ENCODE results near the gene NCAPD2.

NCAPD2 gene

GRCh38 chr12:6546016-6546415, 52.1 kb downstream of the NCAPD2 start:
- Histone ChIP-seq H3K9ac (ENCODE audit: low read length) (no peak overlapping the region), H3K79me2 (ENCODE audit: insufficient read depth, low read length) (0 out of 2 replicates have a peak, but pooled peaks cover 3% of the 10 kb centered on the region), H3K27ac (ENCODE audit: low read depth, low read length) (no peak overlapping the region), H3K9me3 (ENCODE audit: insufficient read depth, low read length) (no peaks in the 10 kb centered on the region), H3F3A (ENCODE audit: insufficient read depth) (peaks cover 2% of the 10 kb centered on the region; the same call in 1 of the 2 replicates), H3K36me3 (ENCODE audit: low read length) (peaks cover 7% of the 10 kb centered on the region; the same call in 1 of the 2 replicates), H2AFZ (ENCODE audit: low read depth, low read length, severe bottlenecking) (no peak overlapping the region), H4K20me1 (ENCODE audit: low read depth, low read length) (no peaks in the 10 kb centered on the region), H3K27me3 (ENCODE audit: low read length) (no peaks in the 10 kb centered on the region), H3K4me2 (ENCODE audit: low read depth, low read length, poor library complexity, severe bottlenecking) (no peak overlapping the region), H3K9me2 (replicated peaks; ENCODE audit: insufficient read depth, low read length) (no peaks in the 10 kb centered on the region), H3K4me3 (ENCODE audit: insufficient read depth, low read length, poor library complexity, severe bottlenecking) (no peak overlapping the region)
- no peak for TF ChIP-seq EZH2phosphoT487 (conservative IDR thresholded peaks at IDR 0.05; ENCODE audit: low read length)
- no peak for TF ChIP-seq CTCF (IDR thresholded peaks at IDR 0.05; ENCODE audit: insufficient read depth, low read length, poor library complexity, severe bottlenecking)

- no peaks in the 10 kb centered on the region for H3F3A ChIP-seq (ENCODE audit: insufficient read depth)
- H3K27ac ChIP-seq (ENCODE audit: low read depth, low read length): no peak overlapping the region
- no peak overlapping the region for H3K4me2 ChIP-seq (ENCODE audit: low read depth, low read length, poor library complexity, severe bottlenecking)
- H3K9me2 ChIP-seq (replicated peaks; ENCODE audit: insufficient read depth, low read length): no peaks in the 10 kb centered on the region
- peaks cover 7% of the 10 kb centered on the region; the same call in 1 of the 2 replicates for H3K36me3 ChIP-seq (ENCODE audit: low read length)
- H2AFZ ChIP-seq (ENCODE audit: low read depth, low read length, severe bottlenecking): no peak overlapping the region
- TF ChIP-seq CTCF (IDR thresholded peaks at IDR 0.05; ENCODE audit: insufficient read depth, low read length, poor library complexity, severe bottlenecking) (no peak), EZH2phosphoT487 (conservative IDR thresholded peaks at IDR 0.05; ENCODE audit: low read length) (no peak)
- H3K9me3 ChIP-seq (ENCODE audit: insufficient read depth, low read length): no peaks in the 10 kb centered on the region
- H3K4me3 ChIP-seq (ENCODE audit: insufficient read depth, low read length, poor library complexity, severe bottlenecking): no peak overlapping the region
- no peaks in the 10 kb centered on the region; the same call in 1 of the 2 replicates for H4K20me1 ChIP-seq (ENCODE audit: low read depth, low read length)
- H3K9ac ChIP-seq (ENCODE audit: low read length): no peak overlapping the region
- peaks cover 18% of the 10 kb centered on the region for H3K79me2 ChIP-seq (ENCODE audit: insufficient read depth, low read length)
- no peaks in the 10 kb centered on the region for H3K27me3 ChIP-seq (ENCODE audit: low read length)
Observed at GRCh38 chr12:6547566-6547965, 53.7 kb downstream of the NCAPD2 start.

GRCh38 chr12:6547987-6548386, 54.1 kb downstream of the NCAPD2 start:
- peaks cover 7% of the 10 kb centered on the region; the same call in 1 of the 2 replicates for H3K36me3 ChIP-seq (ENCODE audit: low read length)
- no peaks in the 10 kb centered on the region for H3K9me2 ChIP-seq (replicated peaks; ENCODE audit: insufficient read depth, low read length)

More at GRCh38 chr12:6547987-6548386, 54.1 kb downstream of the NCAPD2 start:
- H3K9ac ChIP-seq (ENCODE audit: low read length): no peak overlapping the region
- peaks cover 22% of the 10 kb centered on the region for H3K79me2 ChIP-seq (ENCODE audit: insufficient read depth, low read length)
- H3F3A ChIP-seq (ENCODE audit: insufficient read depth): no peaks in the 10 kb centered on the region
- H3K27ac ChIP-seq (ENCODE audit: low read depth, low read length): no peak overlapping the region
- H3K9me3 ChIP-seq (ENCODE audit: insufficient read depth, low read length): no peaks in the 10 kb centered on the region
- TF ChIP-seq EZH2phosphoT487 (conservative IDR thresholded peaks at IDR 0.05; ENCODE audit: low read length) (no peak), CTCF (IDR thresholded peaks at IDR 0.05; ENCODE audit: insufficient read depth, low read length, poor library complexity, severe bottlenecking) (no peak)
- H4K20me1 ChIP-seq (ENCODE audit: low read depth, low read length): peaks cover 2% of the 10 kb centered on the region; the same call in 1 of the 2 replicates
- no peaks in the 10 kb centered on the region for H3K27me3 ChIP-seq (ENCODE audit: low read length)
- H3K4me2 ChIP-seq (ENCODE audit: low read depth, low read length, poor library complexity, severe bottlenecking): no peak overlapping the region
- H2AFZ ChIP-seq (ENCODE audit: low read depth, low read length, severe bottlenecking): no peak overlapping the region
- H3K4me3 ChIP-seq (ENCODE audit: insufficient read depth, low read length, poor library complexity, severe bottlenecking): no peak overlapping the region
